Peyer's patch (tissue), 4 donors: ENCODE data around the gene ADH7. TPM values are rescaled to one million over a fixed set of nuclear protein-coding genes. Genes with fewer than 3 reads are reported as not detected.

ENCODE experiments used
- DNase-seq, 3 donors: peaks; one replicate each; pipeline ENCODE4 v3.0.0-alpha.2; 2017 to 2019
- H3K27ac ChIP-seq, 4 donors: fragments of 200-600 bp; sonication (generic); one replicate each; pipeline ENCODE4 v1.5.1; 2016 to 2019
- H3K27me3 ChIP-seq, 2 donors: fragments of 200-600 bp; sonication (generic); one replicate each; pipeline ENCODE4 v1.5.1; 2019
- H3K36me3 ChIP-seq, 3 donors: fragments of 200-600 bp; sonication (generic); one replicate each; pipeline ENCODE4 v1.5.1; 2016 to 2019
- H3K4me1 ChIP-seq, 4 donors: fragments of 200-600 bp; sonication (generic); one replicate each; pipeline ENCODE4 v1.5.1; 2016 to 2019
- H3K4me3 ChIP-seq, 4 donors: fragments of 200-600 bp; sonication (generic); 1 replicate in 3 of 4; 2 replicates in 1 of 4; pipeline ENCODE4 v1.5.1; 2016 to 2019; ENCODE audit warnings: mild to moderate bottlenecking in 1 of 4
- H3K9me3 ChIP-seq, 4 donors: fragments of 200-600 bp; sonication (generic); one replicate each; pipeline ENCODE4 v1.5.1; 2016 to 2019; ENCODE audit warnings: mild to moderate bottlenecking in 1 of 4
- CTCF ChIP-seq, 6 experiments: fragments of 450-650 bp in 4 of 6; fragments of 200-600 bp in 2 of 6; sonication (generic) in 1 of 6; IDR thresholded peaks; one replicate each; pipeline ENCODE4 v1.5.1; 2017 to 2019; ENCODE audit warnings: antibody characterized with exemption in 6 of 6, mild to moderate bottlenecking in 3 of 6, moderate library complexity in 1 of 6
- POLR2A ChIP-seq, 2 donors: fragments of 450-650 bp; IDR thresholded peaks; one replicate each; pipeline ENCODE4 v1.5.1; 2017; ENCODE audit warnings: antibody characterized with exemption in 2 of 2, mild to moderate bottlenecking in 2 of 2, moderate library complexity in 2 of 2
- total RNA-seq, 4 donors: library from RNA; depleted of rRNA; stranded (reverse); fragments of >200 nt; gene quantifications; one replicate each; pipeline ENCODE4 v1.1.0, GENCODE V29; 2016

Gene ADH7
- total RNA-seq, 4 donors from 2014 or later: not detected

- Histone ChIP-seq H3K4me3 (no peak overlapping the region), H3K36me3 (no peaks in the 10 kb centered on the region), H3K4me1 (peaks cover 0 to 9% (median 0%) of the 10 kb centered on the region in 4 donors), H3K27ac (peak overlapping the region in 3 of 4 donors; percentile 55 to 77 (median 58)), H3K9me3 (no peaks in the 10 kb centered on the region), H3K27me3 (no peaks in the 10 kb centered on the region)
- no peak for TF ChIP-seq CTCF (IDR thresholded peaks at IDR 0.05)
- DNase-seq: no peak
Observed at GRCh38 chr4:99383833-99384392, 51.2 kb downstream of the ADH7 start.

GRCh38 chr4:99383399-99383798 lies 51.7 kb downstream of the ADH7 start:
- Histone ChIP-seq H3K9me3 (no peaks in the 10 kb centered on the region), H3K36me3 (no peaks in the 10 kb centered on the region), H3K4me1 (peaks cover 0 to 9% (median 0%) of the 10 kb centered on the region in 4 donors), H3K4me3 (no peak overlapping the region), H3K27me3 (no peaks in the 10 kb centered on the region), H3K27ac (peak overlapping the region; percentile 38 to 77 (median 54))
- TF ChIP-seq CTCF (IDR thresholded peaks at IDR 0.05) (no peak), POLR2A (IDR thresholded peaks at IDR 0.05) (no peak)
- no peak for DNase-seq

GRCh38 chr4:99382745-99383360 lies 52.3 kb downstream of the ADH7 start:
- no peak for DNase-seq
- Histone ChIP-seq H3K27me3 (no peaks in the 10 kb centered on the region), H3K36me3 (no peaks in the 10 kb centered on the region), H3K27ac (peak overlapping the region; percentile 38 to 77 (median 54)), H3K4me1 (peaks cover 0 to 9% (median 0%) of the 10 kb centered on the region in 4 donors), H3K9me3 (no peaks in the 10 kb centered on the region), H3K4me3 (no peak overlapping the region)
- TF ChIP-seq CTCF (IDR thresholded peaks at IDR 0.05): no peak
- no peak for TF ChIP-seq POLR2A (IDR thresholded peaks at IDR 0.05)

GRCh38 chr4:99381588-99382175 lies 53.5 kb downstream of the ADH7 start:
- peaks cover 0 to 9% (median 0%) of the 10 kb centered on the region in 4 donors for H3K4me1 ChIP-seq
- no peaks in the 10 kb centered on the region for H3K9me3 ChIP-seq
- no peak overlapping the region for H3K4me3 ChIP-seq
- peak overlapping the region in 1 of 4 donors; percentile 77 for H3K27ac ChIP-seq
- no peak for TF ChIP-seq POLR2A (IDR thresholded peaks at IDR 0.05)
- TF ChIP-seq CTCF (IDR thresholded peaks at IDR 0.05): no peak
- no peaks in the 10 kb centered on the region for H3K27me3 ChIP-seq
- no peaks in the 10 kb centered on the region for H3K36me3 ChIP-seq
- DNase-seq: no peak

- no peaks in the 10 kb centered on the region for H3K27me3 ChIP-seq
- DNase-seq: no peak
- no peak overlapping the region for H3K4me3 ChIP-seq
- H3K27ac ChIP-seq: no peak overlapping the region
- H3K4me1 ChIP-seq: peaks cover 0 to 9% (median 0%) of the 10 kb centered on the region in 4 donors
- no peaks in the 10 kb centered on the region for H3K9me3 ChIP-seq
- TF ChIP-seq POLR2A (IDR thresholded peaks at IDR 0.05) (no peak), CTCF (IDR thresholded peaks at IDR 0.05) (no peak)
- H3K36me3 ChIP-seq: no peaks in the 10 kb centered on the region
Observed at GRCh38 chr4:99379571-99379970, 55.6 kb downstream of the ADH7 start.
